Coronary artery (tissue), 2 donors: ENCODE results near the gene ACACA.

Experiments
- DNase-seq: peaks from one replicate; pipeline ENCODE4 v3.0.0-alpha.2; 2017; ENCODE audit warnings: low spot score
- H3K27ac ChIP-seq, 2 donors: fragments of 200-600 bp; sonication (generic); one replicate each; pipeline ENCODE4 v1.5.1; 2016 to 2019
- H3K4me3 ChIP-seq: fragments of 200-600 bp; sonication (generic); 2 replicates; pipeline ENCODE4 v1.5.1; 2016; ENCODE audit warnings: mild to moderate bottlenecking, moderate library complexity
- CTCF ChIP-seq: fragments of 200-600 bp; sonication (generic); IDR thresholded peaks from one replicate; pipeline ENCODE4 v1.5.1; 2019; ENCODE audit warnings: antibody characterized with exemption

Gene ACACA

DNA sequence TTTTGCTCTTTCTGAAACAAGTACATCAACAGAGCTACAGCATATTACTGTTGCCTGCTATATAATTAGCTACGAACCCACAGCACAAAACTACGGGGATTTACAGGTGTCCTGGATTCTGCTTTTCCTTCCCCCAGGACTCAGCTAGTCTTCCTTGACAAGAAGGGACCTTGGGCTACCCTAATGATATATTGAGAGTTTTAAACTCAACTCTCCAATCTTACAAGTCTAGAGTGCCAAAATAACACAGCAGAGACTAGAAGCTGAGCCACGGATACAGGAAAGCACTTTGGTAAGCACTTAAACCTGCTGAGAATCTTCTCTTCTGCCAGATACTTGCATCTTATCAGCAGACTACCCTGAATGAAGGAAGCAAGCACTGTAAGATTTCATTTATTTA lies 192.2 kb downstream of the ACACA start:
- H3K4me3 ChIP-seq, result no peak overlapping the region
- TF ChIP-seq CTCF, result no peak
- H3K27ac ChIP-seq, result no peak overlapping the region
- DNase-seq, result no peak

- no peak for DNase-seq
- no peak for TF ChIP-seq CTCF
- no peak overlapping the region for H3K27ac ChIP-seq
- H3K4me3 ChIP-seq, result no peak overlapping the region
Observed at GRCh38 chr17:37213927-37214326, 192.7 kb downstream of the ACACA start.

- Histone ChIP-seq H3K27ac (no peak overlapping the region), H3K4me3 (no peak overlapping the region)
- TF ChIP-seq CTCF, result no peak
- DNase-seq, result no peak
Observed at GRCh38 chr17:37212179-37212578, 194.5 kb downstream of the ACACA start.

- no peak for TF ChIP-seq CTCF
- no peak overlapping the region for H3K4me3 ChIP-seq
- no peak overlapping the region for H3K27ac ChIP-seq
- DNase-seq, result no peak
Observed at GRCh38 chr17:37211136-37211535, 195.5 kb downstream of the ACACA start.

- TF ChIP-seq CTCF, result no peak
- DNase-seq, result no peak
- Histone ChIP-seq H3K27ac (no peak overlapping the region), H3K4me3 (no peak overlapping the region)
Observed at GRCh38 chr17:37207103-37207502, 199.5 kb downstream of the ACACA start.

GRCh38 chr17:37206299-37206698 lies 200.3 kb downstream of the ACACA start:
- no peak for TF ChIP-seq CTCF
- no peak overlapping the region for H3K27ac ChIP-seq
- no peak overlapping the region for H3K4me3 ChIP-seq
- no peak for DNase-seq

- no peak for TF ChIP-seq CTCF
- Histone ChIP-seq H3K27ac (no peak overlapping the region), H3K4me3 (no peak overlapping the region)
- no peak for DNase-seq
Observed at GRCh38 chr17:37200497-37200896, 206.1 kb downstream of the ACACA start.
